Mucosa of descending colon (tissue), 3 donors: Measurements from ENCODE around the gene CCDC50. TPM values are rescaled to one million over a fixed set of nuclear protein-coding genes. Genes with fewer than 3 reads are reported as not detected.

Experiments used
- ATAC-seq: fragments of 200-7000 bp; cut with Tn5 transposase; one replicate; pipeline ENCODE4 v1.9.1; 2020; ENCODE audit warnings: mild to moderate bottlenecking, moderate library complexity
- DNase-seq, 3 donors: peaks; one replicate each; pipeline ENCODE4 v3.0.0-alpha.2; 2020
- H3K36me3 ChIP-seq: fragments of 200-600 bp; one replicate; pipeline ENCODE4 v1.8.0; 2021; ENCODE audit warnings: low read depth, mild to moderate bottlenecking
- H3K4me1 ChIP-seq: fragments of 200-600 bp; one replicate; pipeline ENCODE4 v1.8.0; 2021; ENCODE audit warnings: low read depth, mild to moderate bottlenecking
- H3K4me3 ChIP-seq: fragments of 200-600 bp; one replicate; pipeline ENCODE4 v1.8.0; 2021; ENCODE audit warnings: mild to moderate bottlenecking
- H3K9me3 ChIP-seq: fragments of 200-600 bp; one replicate; pipeline ENCODE4 v1.8.0; 2021; ENCODE audit warnings: mild to moderate bottlenecking
- CTCF ChIP-seq: fragments of 200-600 bp; IDR thresholded peaks from one replicate; pipeline ENCODE4 v1.8.0; 2022; ENCODE audit warnings: antibody characterized with exemption, mild to moderate bottlenecking
- intact Hi-C, 2 donors: fragments of 100-400 bp; cut with DNase I in 1 of 2; cut with micrococcal nuclease in 1 of 2; formaldehyde crosslinking; loops; one replicate each; pipeline versions ENCODE4 v1.11.0 to v1.11.1; 2022; cut with DNase I, micrococcal nuclease
- total RNA-seq, 3 donors: library from RNA; stranded (reverse); fragmentation: NEBNext Ultra II Directional in 2 of 3; extraction: Animal tissue kit (Norgen Biotek cat#: 25700) in 2 of 3; gene quantifications; one replicate each; pipeline versions ENCODE4 v1.2.1 to v1.2.4, GENCODE V29; 2021 to 2023
- donor health status: DM: no; HTN: no; CAD: no; lungs with moderate emphysema.
- donor health status: DM: no; HTN: no; CAD: no.
- donor health status: DM: no; HTN: yes; CAD: no.

Gene CCDC50
- total RNA-seq, 3 donors from 2014 or later, result 41.8 to 89.8 (median 60.2) TPM

- Histone ChIP-seq H3K36me3 (no peaks in the 10 kb centered on the region), H3K4me3 (no peak overlapping the region), H3K9me3 (no peaks in the 10 kb centered on the region), H3K4me1 (no peaks in the 10 kb centered on the region)
- no peak for TF ChIP-seq CTCF
- intact Hi-C loops, result no loop called here
- ATAC-seq (no peak), DNase-seq (no peak)
These were observed 13.9 kb downstream of the CCDC50 start for GRCh38 chr3:191343115-191343514.

- intact Hi-C loops, result no loop called here
- ATAC-seq (no peak), DNase-seq (no peak)
- Histone ChIP-seq H3K9me3 (no peaks in the 10 kb centered on the region), H3K36me3 (no peaks in the 10 kb centered on the region), H3K4me3 (no peak overlapping the region), H3K4me1 (no peaks in the 10 kb centered on the region)
- no peak for TF ChIP-seq CTCF
These were observed 14.7 kb downstream of the CCDC50 start for GRCh38 chr3:191343913-191344312.

DNA sequence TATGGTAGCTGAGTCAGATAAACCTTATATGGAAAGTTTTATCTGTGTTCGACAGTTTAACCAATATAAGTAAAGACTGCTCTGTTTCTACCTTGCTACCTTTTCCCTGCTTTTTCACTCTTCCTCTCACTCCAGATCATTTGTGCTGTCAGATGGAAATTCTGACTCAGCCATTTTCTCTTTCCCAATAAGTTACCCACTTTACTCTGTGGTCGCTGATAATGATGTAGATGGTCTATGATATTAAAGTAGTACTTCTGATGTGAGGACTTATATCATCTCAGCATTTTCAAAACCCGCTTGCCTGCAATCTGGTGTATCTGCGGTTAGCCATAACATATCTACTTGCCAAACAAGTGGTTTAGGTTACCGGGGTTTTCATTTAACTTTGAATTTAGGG is 16.1 kb downstream of the CCDC50 start:
- no peaks in the 10 kb centered on the region for H3K4me1 ChIP-seq
- DNase-seq (no peak), ATAC-seq (no peak)
- no peak for TF ChIP-seq CTCF
- H3K4me3 ChIP-seq, result no peak overlapping the region
- H3K9me3 ChIP-seq, result no peaks in the 10 kb centered on the region
- intact Hi-C loops, result no loop called here
- H3K36me3 ChIP-seq, result no peaks in the 10 kb centered on the region

DNA sequence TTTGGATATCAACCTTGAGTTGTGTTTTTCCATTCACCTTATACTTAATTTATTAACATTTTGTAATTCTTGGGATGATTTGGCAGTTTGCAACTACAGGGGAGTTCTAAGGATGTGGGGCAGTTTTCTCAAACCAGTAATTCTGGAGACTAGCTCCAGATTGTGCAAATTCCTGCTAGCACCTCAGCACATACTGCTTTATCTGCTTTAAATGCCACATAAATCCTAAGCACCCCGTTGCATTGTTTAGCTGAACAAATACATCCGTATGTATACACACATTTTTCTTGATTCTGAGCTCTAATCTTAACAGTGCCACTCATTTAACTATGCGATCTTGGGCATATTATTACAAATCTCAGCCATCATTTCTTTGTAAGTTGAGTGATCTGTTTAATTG is 18.0 kb downstream of the CCDC50 start:
- DNase-seq (no peak), ATAC-seq (no peak)
- no peaks in the 10 kb centered on the region for H3K36me3 ChIP-seq
- TF ChIP-seq CTCF, result no peak
- H3K9me3 ChIP-seq, result no peaks in the 10 kb centered on the region
- no peaks in the 10 kb centered on the region for H3K4me1 ChIP-seq
- no peak overlapping the region for H3K4me3 ChIP-seq
- intact Hi-C loops, result no loop called here

DNA sequence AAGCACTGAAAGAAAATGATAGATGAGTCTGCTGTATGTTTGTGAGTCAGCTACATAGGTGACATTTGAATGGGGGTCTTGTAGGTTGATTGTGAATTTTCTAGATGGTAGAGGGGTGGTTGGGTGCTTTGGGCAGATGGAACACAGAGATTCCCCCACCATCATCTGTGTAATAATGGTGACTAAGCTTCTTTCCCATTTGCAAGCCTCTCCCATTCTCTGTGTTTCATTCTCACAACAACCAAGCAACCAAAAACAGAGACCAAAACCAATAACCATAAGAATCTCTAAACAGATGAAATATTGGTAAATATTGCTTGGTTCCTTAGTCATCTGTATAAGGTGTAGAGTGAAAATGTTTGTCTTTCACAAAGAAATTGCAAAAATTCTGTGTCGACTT is 18.9 kb downstream of the CCDC50 start:
- intact Hi-C loops, result no loop called here
- no peak for ATAC-seq
- H3K4me1 ChIP-seq, result peaks cover 8% of the 10 kb centered on the region
- no peak for DNase-seq
- no peaks in the 10 kb centered on the region for H3K36me3 ChIP-seq
- H3K9me3 ChIP-seq, result no peaks in the 10 kb centered on the region
- TF ChIP-seq CTCF, result no peak
- H3K4me3 ChIP-seq, result no peak overlapping the region

- DNase-seq, result no peak
- no peak for TF ChIP-seq CTCF
- Histone ChIP-seq H3K4me1 (peaks cover 10% of the 10 kb centered on the region), H3K9me3 (no peaks in the 10 kb centered on the region), H3K4me3 (no peak overlapping the region), H3K36me3 (no peaks in the 10 kb centered on the region)
- no peak for ATAC-seq
- intact Hi-C loops, result no loop called here
These were observed 21.3 kb downstream of the CCDC50 start for GRCh38 chr3:191350396-191351090.
